ENCODE results near the gene HSPB7. TPM values are rescaled to one million over a fixed set of nuclear protein-coding genes. Genes with fewer than 3 reads are reported as not detected.

Gene HSPB7
- total and polyA plus RNA-seq, 2 donors (not counting 3 experiments of a cell fraction or from before 2014, with no cell fraction given): not detected

- CTCF ChIA-PET: no interaction called here
- Histone ChIP-seq H3K79me2 (ENCODE audit: control insufficient read depth, insufficient read depth, low read length) (peaks cover 55% of the 10 kb centered on the region), H3K4me3 (replicated peaks in 1 of 3; ENCODE audit: insufficient read depth in 1 of 3, low read depth in 1 of 3, low read length in 3 of 3) (no peak overlapping the region), H3K36me3 (ENCODE audit: control insufficient read depth in 2 of 2, extremely low read depth in 1 of 2, insufficient read depth in 2 of 2, low read length in 2 of 2) (peaks cover 2 to 5% of the 10 kb centered on the region in 2 experiments), H4K20me1 (replicated peaks; ENCODE audit: control insufficient read depth, extremely low read depth, insufficient read depth, low read length) (no peaks in the 10 kb centered on the region), H3K27me3 (ENCODE audit: control insufficient read depth in 2 of 2, insufficient read depth in 2 of 2, low read length in 2 of 2) (no peaks in the 10 kb centered on the region), H3K4me2 (ENCODE audit: insufficient read depth, low read length) (no peak overlapping the region), H3K9ac (replicated peaks; ENCODE audit: extremely low read depth, insufficient read depth, low read length) (no peak overlapping the region), H3K27ac (ENCODE audit: insufficient read depth, low read depth, low read length) (no peak overlapping the region), H3K4me1 (ENCODE audit: control insufficient read depth, extremely low read depth, insufficient read depth, low read length) (peaks cover 13% of the 10 kb centered on the region), H3K9me1 (replicated peaks; ENCODE audit: control insufficient read depth, extremely low read depth, insufficient read depth, low read length) (no peaks in the 10 kb centered on the region), H2AFZ (ENCODE audit: low read depth, low read length) (no peak overlapping the region), H3K9me3 (replicated peaks; ENCODE audit: control insufficient read depth, insufficient read depth, low read length) (no peaks in the 10 kb centered on the region)
- BruUV-seq (replicated peaks): no TSS peak
- POLR2A ChIA-PET: no interaction called here
- FAIRE-seq: peak; percentile 69
- dilution Hi-C loops (cut with MboI; ENCODE audit: extremely low pct_ligation_motif_present, low sequenced_read_pairs): no loop called here
- no peak for TF ChIP-seq FOS (IDR thresholded peaks at IDR 0.05; ENCODE audit: borderline replicate concordance, insufficient read depth, low read length)
- intact Hi-C loops (cut with micrococcal nuclease): no loop called here
- DNase-seq (ENCODE audit: low read depth, low spot score): peak; percentile 51
Observed at GRCh38 chr1:15965228-15965767, 52.5 kb downstream of the HSPB7 start.

Small RNAs within 50 kb of the gene (small RNA-seq; reads per million reads assigned to genes)
- not detected for gene AL355994.1 (ENCODE audit: insufficient read depth, insufficient read length, low read depth, low replicate concordance)
- not detected for gene AL355994.5 (ENCODE audit: insufficient read depth, insufficient read length, low read depth, low replicate concordance)

Other genes with a start within 250 kb of the HSPB7 start
- 1.4 and 1.8 TPM in 2 replicates for gene UQCRHL, start 210.4 kb downstream of the HSPB7 start, total RNA-seq
- gene UQCRHL, start 210.4 kb downstream of the HSPB7 start, polyA plus RNA-seq: 0.64 and 0.92 TPM in 2 replicates
- 40.3 and 44.4 TPM in 2 replicates for gene SPEN, start 170.3 kb downstream of the HSPB7 start, total RNA-seq
- 9.3 and 10.2 TPM in 2 replicates for gene SPEN, start 170.3 kb downstream of the HSPB7 start, polyA plus RNA-seq
- gene ZBTB17, start 41.9 kb downstream of the HSPB7 start, total RNA-seq: 38.5 and 43.9 TPM in 2 replicates
- 72.7 and 76.2 TPM in 2 replicates for gene ZBTB17, start 41.9 kb downstream of the HSPB7 start, polyA plus RNA-seq
- gene SRARP, start 13.8 kb downstream of the HSPB7 start, total RNA-seq: not detected in 2 replicates
- gene SRARP, start 13.8 kb downstream of the HSPB7 start, polyA plus RNA-seq: not detected in 2 replicates
- not detected in 2 replicates for gene CLCNKA, start 4.0 kb upstream of the HSPB7 start, total RNA-seq
- gene CLCNKA, start 4.0 kb upstream of the HSPB7 start, polyA plus RNA-seq: not detected in 2 replicates
- gene CLCNKB, start 25.7 kb upstream of the HSPB7 start, total RNA-seq: not detected in 2 replicates
- gene CLCNKB, start 25.7 kb upstream of the HSPB7 start, polyA plus RNA-seq: 0.18 and 0.40 TPM in 2 replicates
- gene FAM131C, start 55.6 kb upstream of the HSPB7 start, total RNA-seq: 0.44 TPM in 1 of 2 replicates, not detected in the other
- 0.23 and 0.32 TPM in 2 replicates for gene FAM131C, start 55.6 kb upstream of the HSPB7 start, polyA plus RNA-seq
- 125 and 141 TPM in 2 replicates for gene EPHA2, start 138.0 kb upstream of the HSPB7 start, total RNA-seq
- gene EPHA2, start 138.0 kb upstream of the HSPB7 start, polyA plus RNA-seq: 147 and 169 TPM in 2 replicates
- gene ARHGEF19, start 194.6 kb upstream of the HSPB7 start, total RNA-seq: 6.2 and 9.2 TPM in 2 replicates
- 8.0 and 8.4 TPM in 2 replicates for gene ARHGEF19, start 194.6 kb upstream of the HSPB7 start, polyA plus RNA-seq
- gene CPLANE2, start 219.1 kb upstream of the HSPB7 start, total RNA-seq: 3.7 and 3.9 TPM in 2 replicates
- 4.6 and 5.9 TPM in 2 replicates for gene CPLANE2, start 219.1 kb upstream of the HSPB7 start, polyA plus RNA-seq

Data from endothelial cell of umbilical vein (primary cell).